NAMALWA (cell line): ENCODE data around the gene PRKAR1B.
"Not testable (repeated sequence)": the region's sequence is repeated elsewhere in the genome, so short reads cannot be mapped to it uniquely, and the experiment has no call there.

Experiments
- DNase-seq: peaks from one replicate; pipeline ENCODE4 v3.0.0-alpha.2; 2015; ENCODE audit warnings: low spot score

PRKAR1B gene

GRCh38 chr7:644381-645305 lies 82.4 kb downstream of the PRKAR1B start:
- no peak for DNase-seq

GRCh38 chr7:641966-642365 lies 85.1 kb downstream of the PRKAR1B start:
- DNase-seq = no peak

- peak; percentile 19 for DNase-seq
Measured at GRCh38 chr7:641269-641671, 85.8 kb downstream of the PRKAR1B start.

GRCh38 chr7:638256-639011 lies 88.6 kb downstream of the PRKAR1B start:
- DNase-seq = no peak

GRCh38 chr7:637826-638225 lies 89.3 kb downstream of the PRKAR1B start:
- no peak for DNase-seq

GRCh38 chr7:636396-636795 lies 90.7 kb downstream of the PRKAR1B start:
- DNase-seq = no peak

GRCh38 chr7:635687-636382 lies 91.2 kb downstream of the PRKAR1B start:
- not testable (repeated sequence) for DNase-seq

- DNase-seq = no peak
Measured at GRCh38 chr7:635227-635626, 91.9 kb downstream of the PRKAR1B start.

- DNase-seq = no peak
Measured at GRCh38 chr7:633381-634018, 93.6 kb downstream of the PRKAR1B start.

- DNase-seq = no peak
Measured at GRCh38 chr7:632831-633210, 94.3 kb downstream of the PRKAR1B start.

GRCh38 chr7:631964-632830 lies 94.9 kb downstream of the PRKAR1B start:
- DNase-seq = no peak

- no peak for DNase-seq
Measured at GRCh38 chr7:631291-631711, 95.8 kb downstream of the PRKAR1B start.

- DNase-seq = no peak
Measured at GRCh38 chr7:630539-630938, 96.5 kb downstream of the PRKAR1B start.

GRCh38 chr7:630111-630511 lies 97.0 kb downstream of the PRKAR1B start:
- no peak for DNase-seq

- DNase-seq = no peak
Measured at GRCh38 chr7:628826-629225, 98.3 kb downstream of the PRKAR1B start.

- DNase-seq = no peak
Measured at GRCh38 chr7:628402-628763, 98.7 kb downstream of the PRKAR1B start.

GRCh38 chr7:627661-628401 lies 99.2 kb downstream of the PRKAR1B start:
- DNase-seq = no peak

GRCh38 chr7:625376-625971 lies 101.6 kb downstream of the PRKAR1B start:
- no peak for DNase-seq

- no peak for DNase-seq
Measured at GRCh38 chr7:623464-623863, 103.6 kb downstream of the PRKAR1B start.
